Cardiac fibroblast (primary cell): ENCODE results near the gene CPM.
A peak's percentile ranks its signal among the peaks of the same experiment; 100 is the strongest.

Experiments
- DNase-seq, 2 donors: peaks; one replicate each; pipeline versions ENCODE4 v3.0.0 to v3.0.0-alpha.2; 2010; ENCODE audit warnings: low read depth in 2 of 2
- H3K4me3 ChIP-seq, 2 donors: replicated peaks in 1 of 2; 1 replicate in 1 of 2; 2 replicates in 1 of 2; pipeline ENCODE4 v1.5.1; 2011; ENCODE audit warnings: low read depth in 2 of 2, low read length in 2 of 2, mild to moderate bottlenecking in 2 of 2, moderate library complexity in 1 of 2
- TF ChIP-seq, protein P1 (sequence below): IDR thresholded peaks from one replicate; pipeline ENCODE4 v1.5.1; 2011; ENCODE audit warnings: low read depth, mild to moderate bottlenecking, low read length, inconsistent platforms

Gene CPM

DNA sequence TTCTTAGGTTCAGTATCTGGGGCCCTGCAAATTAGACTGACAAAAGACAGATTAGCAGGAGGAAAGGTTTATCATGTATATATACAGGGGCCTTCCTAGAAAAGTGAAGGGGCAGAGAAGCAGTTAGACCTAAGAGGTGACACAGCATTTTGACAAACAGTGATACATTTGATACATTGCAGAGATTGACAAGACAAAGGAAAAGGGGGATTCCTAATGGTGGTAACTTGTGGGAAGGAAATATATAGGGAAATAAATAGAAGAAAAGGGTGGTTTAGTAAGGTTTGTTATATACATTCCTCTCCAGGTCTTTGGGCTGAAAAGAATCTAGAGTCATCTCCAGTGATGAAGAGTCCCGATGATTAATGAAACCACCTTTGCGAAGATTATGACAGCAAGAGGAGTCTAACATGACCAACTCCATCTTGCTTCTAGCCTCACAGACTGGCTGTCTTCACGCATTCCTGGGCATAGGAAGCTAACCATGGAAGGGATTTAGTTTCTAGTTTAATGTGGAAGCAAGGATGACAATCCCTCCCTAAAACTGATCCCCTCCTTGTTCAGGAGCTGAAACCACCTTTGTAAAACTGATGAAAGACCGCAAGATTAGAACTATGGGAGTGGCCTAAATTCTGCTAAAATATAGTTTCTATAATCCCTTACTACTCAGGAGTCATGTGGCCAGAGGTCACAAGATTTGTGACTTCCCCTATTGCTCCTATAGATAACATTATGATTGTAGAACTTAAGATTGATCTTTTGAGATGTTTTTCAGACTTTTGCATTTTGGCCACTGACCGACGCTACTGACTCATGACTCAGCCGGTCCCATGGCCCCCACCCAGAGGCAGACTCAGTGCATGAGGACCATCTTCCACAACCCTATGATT is 31.1 kb upstream of the CPM start:
- DNase-seq: no peak
- TF ChIP-seq, protein P1, sequence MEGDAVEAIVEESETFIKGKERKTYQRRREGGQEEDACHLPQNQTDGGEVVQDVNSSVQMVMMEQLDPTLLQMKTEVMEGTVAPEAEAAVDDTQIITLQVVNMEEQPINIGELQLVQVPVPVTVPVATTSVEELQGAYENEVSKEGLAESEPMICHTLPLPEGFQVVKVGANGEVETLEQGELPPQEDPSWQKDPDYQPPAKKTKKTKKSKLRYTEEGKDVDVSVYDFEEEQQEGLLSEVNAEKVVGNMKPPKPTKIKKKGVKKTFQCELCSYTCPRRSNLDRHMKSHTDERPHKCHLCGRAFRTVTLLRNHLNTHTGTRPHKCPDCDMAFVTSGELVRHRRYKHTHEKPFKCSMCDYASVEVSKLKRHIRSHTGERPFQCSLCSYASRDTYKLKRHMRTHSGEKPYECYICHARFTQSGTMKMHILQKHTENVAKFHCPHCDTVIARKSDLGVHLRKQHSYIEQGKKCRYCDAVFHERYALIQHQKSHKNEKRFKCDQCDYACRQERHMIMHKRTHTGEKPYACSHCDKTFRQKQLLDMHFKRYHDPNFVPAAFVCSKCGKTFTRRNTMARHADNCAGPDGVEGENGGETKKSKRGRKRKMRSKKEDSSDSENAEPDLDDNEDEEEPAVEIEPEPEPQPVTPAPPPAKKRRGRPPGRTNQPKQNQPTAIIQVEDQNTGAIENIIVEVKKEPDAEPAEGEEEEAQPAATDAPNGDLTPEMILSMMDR: no peak
- no peak overlapping the region for H3K4me3 ChIP-seq

DNA sequence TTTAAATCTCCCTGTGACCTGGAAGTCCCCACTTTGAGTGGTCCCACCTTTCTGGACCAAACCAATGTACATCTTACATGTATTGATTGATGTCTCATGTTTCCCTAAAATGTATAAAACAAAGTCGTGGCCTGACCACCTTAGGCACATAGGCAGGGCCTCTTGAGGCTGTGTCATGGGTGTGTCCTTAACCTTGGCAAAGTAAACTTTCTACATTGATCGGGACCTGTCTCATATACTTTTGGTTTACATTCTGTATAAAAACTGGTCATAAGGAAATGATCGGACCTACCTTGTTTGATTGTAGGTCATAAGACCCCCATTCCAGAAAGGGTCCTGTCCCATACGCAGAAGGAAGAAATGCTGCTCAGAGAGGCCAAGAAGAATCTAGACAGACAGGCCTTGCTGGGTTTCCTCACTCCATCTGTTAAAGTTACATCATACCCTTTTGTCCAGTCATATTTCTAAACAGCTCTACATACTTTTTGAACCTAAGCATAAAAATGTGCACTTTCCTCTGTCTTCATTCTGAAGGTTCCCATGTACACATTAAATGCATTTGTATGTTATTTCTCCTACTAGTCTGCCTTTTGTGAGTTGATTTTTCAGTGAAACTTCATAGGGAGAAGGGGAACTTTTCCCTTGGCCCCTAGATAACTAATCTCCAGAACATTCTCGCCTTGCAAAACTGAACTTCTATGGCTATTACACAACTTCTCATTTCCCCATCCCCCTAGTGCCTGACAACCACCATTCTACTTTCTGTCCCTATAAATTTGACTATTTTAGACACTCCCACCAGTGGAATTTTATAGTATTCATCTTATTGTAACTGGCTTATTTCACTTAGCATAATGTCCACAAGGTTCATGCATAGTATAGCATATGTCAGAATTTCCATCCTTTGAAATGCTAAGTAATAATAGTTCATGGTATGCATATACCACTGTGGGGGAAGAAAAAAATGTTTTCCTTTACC is 30.2 kb upstream of the CPM start:
- peak; percentile 51 to 70 for DNase-seq
- no peak overlapping the region for H3K4me3 ChIP-seq
- TF ChIP-seq, protein P1: no peak

DNA sequence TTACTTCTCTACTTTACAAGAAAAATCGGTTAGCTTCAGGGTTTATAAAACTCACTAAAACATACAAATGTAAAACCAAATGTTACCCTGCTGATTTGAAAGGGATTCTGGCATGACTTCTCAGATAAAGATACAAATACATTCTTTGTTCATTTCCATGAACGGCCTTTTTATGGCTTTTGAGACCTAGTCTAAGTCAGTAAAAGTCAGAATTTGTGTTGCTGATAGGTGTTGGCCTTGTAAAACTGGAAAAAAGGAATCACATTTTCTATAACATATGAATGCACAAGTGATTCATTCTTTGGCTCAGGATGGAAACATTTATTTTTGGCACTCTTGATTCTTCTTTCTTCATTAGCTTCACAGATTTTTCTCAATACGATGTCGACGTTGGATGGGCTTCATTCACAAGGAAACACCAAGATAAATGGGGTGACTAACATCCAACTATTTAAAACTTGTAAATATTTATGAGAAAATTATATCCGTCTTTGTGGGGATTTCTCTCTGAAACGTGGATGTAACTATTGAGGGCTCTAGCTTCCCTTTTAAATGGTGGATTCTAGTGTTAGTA is 27.0 kb upstream of the CPM start:
- no peak overlapping the region for H3K4me3 ChIP-seq
- TF ChIP-seq, protein P1: no peak
- peak; percentile 36 to 67 for DNase-seq

DNA sequence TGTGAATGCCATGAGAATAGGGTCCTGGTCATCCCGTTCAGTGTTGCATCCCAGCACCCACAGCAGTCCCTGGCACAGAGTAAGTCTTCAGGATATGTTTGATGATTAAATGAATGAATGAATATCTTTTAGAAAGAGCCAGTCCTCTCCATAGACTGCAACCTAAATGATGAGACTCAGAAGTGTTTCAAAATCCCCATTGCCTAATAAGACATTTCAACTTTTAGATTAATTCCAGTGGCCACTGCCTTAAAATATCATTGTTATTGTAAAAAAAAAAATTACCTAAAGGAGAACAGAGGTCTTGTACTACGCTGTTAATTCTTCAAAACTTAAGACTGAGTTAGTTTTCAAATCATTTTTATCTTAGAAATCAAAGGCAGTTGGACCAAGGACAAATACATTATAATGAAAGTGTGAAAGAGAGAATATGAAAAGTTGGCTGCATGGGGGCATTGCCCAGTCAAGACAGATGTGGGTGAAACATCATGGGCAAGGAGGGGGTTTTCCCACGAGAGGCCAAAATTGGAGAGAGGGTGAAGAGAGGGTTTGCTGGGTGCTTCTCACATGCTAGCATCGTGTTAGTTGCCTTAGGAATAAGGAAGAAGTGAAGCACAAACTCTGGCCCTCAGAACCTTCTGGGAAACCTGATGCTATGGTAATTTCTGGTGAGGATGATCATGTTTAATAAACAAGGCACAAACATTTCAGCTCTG is 26.3 kb upstream of the CPM start:
- DNase-seq: no peak
- no peak overlapping the region for H3K4me3 ChIP-seq
- TF ChIP-seq, protein P1: no peak

DNA sequence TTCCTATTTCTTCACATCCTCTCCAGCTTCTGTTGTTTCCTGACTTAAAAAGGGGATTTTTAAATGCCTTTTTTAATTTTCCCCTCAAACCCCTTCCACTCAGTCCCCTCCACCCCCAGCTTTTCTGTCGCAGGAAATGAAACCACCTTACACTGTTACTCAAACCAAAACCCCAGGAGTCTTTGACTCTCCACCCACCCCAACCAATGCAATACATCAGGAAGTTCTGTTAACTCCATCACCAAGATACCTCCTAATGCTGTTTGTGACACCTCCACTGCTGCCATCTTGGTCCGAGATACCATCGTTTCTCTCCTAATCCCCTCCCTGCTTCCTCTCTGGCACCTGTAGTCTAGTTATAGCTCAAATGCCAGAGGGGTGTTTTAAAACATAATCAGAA is 25.4 kb upstream of the CPM start:
- no peak for DNase-seq
- no peak overlapping the region for H3K4me3 ChIP-seq
- TF ChIP-seq, protein P1: no peak

DNA sequence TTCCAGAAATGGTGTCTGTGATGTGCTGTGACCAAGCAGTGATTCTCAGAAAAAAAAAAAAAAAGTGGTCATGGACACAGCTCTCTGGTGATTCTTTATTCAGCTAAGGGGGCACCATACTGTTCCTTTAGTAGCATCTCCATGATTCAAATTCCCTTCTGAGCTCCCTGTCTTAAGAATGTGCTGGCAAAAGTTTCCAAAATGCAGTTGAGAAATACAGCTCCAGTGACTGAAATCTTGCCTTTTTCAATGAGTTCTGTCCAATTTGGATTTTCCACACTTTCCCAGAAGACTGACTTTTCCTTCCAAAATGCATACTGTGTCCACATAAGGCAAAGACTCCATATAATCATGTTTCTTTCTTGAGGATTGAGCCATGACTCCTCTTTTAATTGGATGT is 24.3 kb upstream of the CPM start:
- DNase-seq: peak in 1 of 2 donors; percentile 49
- no peak overlapping the region for H3K4me3 ChIP-seq
- TF ChIP-seq, protein P1: no peak
